MCF 10A (cell line): ENCODE measurements around the gene RPTOR. TPM values are rescaled to one million over a fixed set of nuclear protein-coding genes. Genes with fewer than 3 reads are reported as not detected.
"Not testable (repeated sequence)": the region's sequence is repeated elsewhere in the genome, so short reads cannot be mapped to it uniquely, and the experiment has no call there.

Experiments used
- BruUV-seq: library from RNA; stranded (reverse); fragments of 400-500 nt; replicated peaks from 2 replicates; lab custom pipeline; 2021; lab: Mats Ljungman, UMichigan
- CTCF ChIA-PET: fragments of 300-600 bp; sonication (Branson Sonifier 250); formaldehyde crosslinking; extraction: SDS; loops from one replicate; lab custom pipeline; 2021; ENCODE audit warnings: antibody characterized with exemption, inconsistent platforms; lab: Yijun Ruan, JAX
- POLR2A ChIA-PET: fragments of 300-600, 350-650 bp; sonication (Branson Sonifier 250); formaldehyde crosslinking; extraction: SDS; loops from one replicate; lab custom pipeline; 2020; ENCODE audit warnings: antibody characterized with exemption, inconsistent platforms; lab: Yijun Ruan, JAX
- DNase-seq: peaks from one replicate; pipeline ENCODE4 v3.0.0-alpha.2; 2018; ENCODE audit not compliant: unreplicated experiment
- H3K27ac Mint-ChIP-seq: one replicate; pipeline ENCODE4 v1.8.0; 2022; ENCODE audit warnings: mild to moderate bottlenecking, low read depth, mixed read lengths; ENCODE audit not compliant: unreplicated experiment
- H3K27me3 Mint-ChIP-seq: one replicate; pipeline ENCODE4 v1.8.0; 2022; ENCODE audit warnings: mixed read lengths; ENCODE audit not compliant: insufficient read depth, unreplicated experiment
- H3K36me3 Mint-ChIP-seq: one replicate; pipeline ENCODE4 v1.8.0; 2022; ENCODE audit warnings: mild to moderate bottlenecking, moderate library complexity, mixed read lengths; ENCODE audit not compliant: insufficient read depth, unreplicated experiment
- H3K4me1 Mint-ChIP-seq: one replicate; pipeline ENCODE4 v1.8.0; 2022; ENCODE audit warnings: mixed read lengths; ENCODE audit not compliant: insufficient read depth, unreplicated experiment
- H3K4me3 Mint-ChIP-seq: one replicate; pipeline ENCODE4 v1.8.0; 2022; ENCODE audit warnings: mild to moderate bottlenecking, moderate library complexity, mixed read lengths; ENCODE audit not compliant: unreplicated experiment
- H3K9me3 Mint-ChIP-seq: one replicate; pipeline ENCODE4 v1.8.0; 2022; ENCODE audit warnings: mixed read lengths; ENCODE audit not compliant: unreplicated experiment
- CTCF ChIP-seq: fragments of 200-600 bp; IDR thresholded peaks from one replicate; pipeline ENCODE4 v1.8.0; 2022; ENCODE audit warnings: antibody characterized with exemption, mild to moderate bottlenecking; ENCODE audit not compliant: unreplicated experiment
- intact Hi-C: fragments of 100-400 bp; cut with micrococcal nuclease; formaldehyde crosslinking; loops from 2 replicates; pipeline ENCODE4 v1.14.1; 2022
- total RNA-seq: library from RNA; stranded (reverse); gene quantifications from 2 replicates; pipeline ENCODE4 v1.2.3, GENCODE V29; 2022

RPTOR gene
- total RNA-seq, 1 experiment from 2014 or later: 41.3 TPM

- Mint-ChIP-seq H3K36me3 (peaks cover 15% of the 10 kb centered on the region), H3K4me1 (peaks cover 22% of the 10 kb centered on the region), H3K27ac (no peak overlapping the region), H3K4me3 (no peak overlapping the region), H3K9me3 (no peaks in the 10 kb centered on the region), H3K27me3 (no peaks in the 10 kb centered on the region)
- ChIA-PET POLR2A (interaction anchor here (1.0 kb wide), 1 partner anchor 55 kb away, joined by 3 read pairs; no protein-coding TSS in a partner anchor), CTCF (no interaction called here)
- intact Hi-C loops: no loop called here
- no TSS peak for BruUV-seq
- no peak for TF ChIP-seq CTCF
- no peak for DNase-seq
Observed at GRCh38 chr17:80815151-80815681, 270.6 kb downstream of the RPTOR start.

GRCh38 chr17:80815718-80816117 lies 271.1 kb downstream of the RPTOR start:
- DNase-seq, BruUV-seq, intact Hi-C loops, H3K4me3 Mint-ChIP-seq, H3K27me3 Mint-ChIP-seq, H3K27ac Mint-ChIP-seq, H3K9me3 Mint-ChIP-seq: not testable (repeated sequence)
- CTCF ChIA-PET: interaction anchor here (0.6 to 0.7 kb wide), 2 partner anchors 44 to 59 kb away, joined by 3 read pairs; no protein-coding TSS in a partner anchor
- Mint-ChIP-seq H3K36me3 (peaks cover 20% of the 10 kb centered on the region), H3K4me1 (peaks cover 22% of the 10 kb centered on the region)
- POLR2A ChIA-PET: interaction anchor here (1.0 kb wide), 1 partner anchor 55 kb away, joined by 3 read pairs; no protein-coding TSS in a partner anchor

GRCh38 chr17:80816241-80817103 lies 271.8 kb downstream of the RPTOR start:
- H3K36me3 Mint-ChIP-seq: peaks cover 22% of the 10 kb centered on the region
- no peak for TF ChIP-seq CTCF
- no peak overlapping the region for H3K4me3 Mint-ChIP-seq
- ChIA-PET POLR2A (interaction anchor here (1.0 kb wide), 1 partner anchor 56 kb away, joined by 3 read pairs; no protein-coding TSS in a partner anchor), CTCF (interaction anchor here (0.6 to 0.7 kb wide), 2 partner anchors 43 to 58 kb away, joined by 3 read pairs; no protein-coding TSS in a partner anchor)
- BruUV-seq: no TSS peak
- DNase-seq: no peak
- H3K4me1 Mint-ChIP-seq: peaks cover 20% of the 10 kb centered on the region
- no peaks in the 10 kb centered on the region for H3K27me3 Mint-ChIP-seq
- intact Hi-C loops: no loop called here
- H3K27ac Mint-ChIP-seq: no peak overlapping the region
- no peaks in the 10 kb centered on the region for H3K9me3 Mint-ChIP-seq

GRCh38 chr17:80817321-80817845 lies 272.7 kb downstream of the RPTOR start:
- no peaks in the 10 kb centered on the region for H3K27me3 Mint-ChIP-seq
- no TSS peak for BruUV-seq
- H3K36me3 Mint-ChIP-seq: peaks cover 31% of the 10 kb centered on the region
- ChIA-PET POLR2A (interaction anchor here (1.0 kb wide), 1 partner anchor 16 kb away, joined by 3 read pairs; no protein-coding TSS in a partner anchor), CTCF (no interaction called here)
- H3K9me3 Mint-ChIP-seq: no peaks in the 10 kb centered on the region
- no peak overlapping the region for H3K27ac Mint-ChIP-seq
- peaks cover 15% of the 10 kb centered on the region for H3K4me1 Mint-ChIP-seq
- intact Hi-C loops: no loop called here
- no peak overlapping the region for H3K4me3 Mint-ChIP-seq
- no peak for DNase-seq
- no peak for TF ChIP-seq CTCF
